Middle frontal gyrus (tissue), 1 donor: Measurements from ENCODE around the gene DAPK1.
"Not testable (repeated sequence)": the region's sequence is repeated elsewhere in the genome, so short reads cannot be mapped to it uniquely, and the experiment has no call there.

Experiments used
- DNase-seq: peaks from one replicate; pipeline ENCODE4 v3.0.0-alpha.2; 2015; ENCODE audit warnings: low spot score; ENCODE audit errors: extremely low spot score

DAPK1 gene

GRCh38 chr9:87542141-87542540 is 44.5 kb downstream of the DAPK1 start:
- no peak for DNase-seq

- no peak for DNase-seq
Observed at GRCh38 chr9:87543251-87543650, 45.6 kb downstream of the DAPK1 start.

GRCh38 chr9:87545858-87546257 is 48.2 kb downstream of the DAPK1 start:
- DNase-seq = no peak

DNA sequence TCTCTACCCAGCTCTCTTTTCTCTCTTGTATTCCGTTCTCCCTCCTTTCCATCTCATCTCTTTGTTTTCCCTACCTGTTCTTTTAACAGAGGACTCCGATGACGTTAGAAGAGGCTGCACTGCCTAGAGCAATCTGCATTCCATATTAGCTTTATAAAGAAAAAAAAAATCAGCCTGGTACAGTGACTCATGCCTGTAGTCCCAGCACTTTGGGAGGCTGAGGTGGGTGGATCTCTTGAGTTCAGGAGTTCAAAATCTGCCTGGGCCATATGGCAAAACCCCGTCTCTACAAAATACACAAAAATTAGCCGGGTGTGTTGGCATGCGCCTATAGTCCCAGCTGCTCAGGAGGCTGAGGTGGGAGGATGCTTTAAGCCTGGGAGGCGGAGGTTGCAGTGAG is 49.0 kb downstream of the DAPK1 start:
- DNase-seq = no peak

DNA sequence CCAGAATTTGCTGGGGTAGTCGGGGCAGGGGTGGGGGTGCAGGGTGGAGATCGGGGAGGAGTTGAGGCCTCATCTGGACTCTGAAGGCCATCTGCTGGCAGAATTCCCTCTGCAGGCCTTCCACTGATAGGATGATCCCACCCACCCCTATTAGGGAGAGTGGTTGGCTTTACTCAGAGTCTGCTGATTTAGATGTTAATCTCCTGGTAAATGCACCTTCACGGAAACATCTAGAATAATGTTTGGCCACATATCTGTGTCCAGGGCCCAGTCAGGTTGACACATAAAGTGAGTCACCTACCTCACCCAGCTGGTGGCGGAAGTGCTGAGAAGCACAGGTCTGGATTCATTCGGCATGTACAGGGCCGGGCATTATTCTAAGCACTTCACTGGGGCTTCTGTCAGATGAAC is 50.0 kb downstream of the DAPK1 start:
- DNase-seq = no peak

GRCh38 chr9:87548159-87548558 is 50.5 kb downstream of the DAPK1 start:
- no peak for DNase-seq

GRCh38 chr9:87549088-87549487 is 51.4 kb downstream of the DAPK1 start:
- not testable (repeated sequence) for DNase-seq

DNA sequence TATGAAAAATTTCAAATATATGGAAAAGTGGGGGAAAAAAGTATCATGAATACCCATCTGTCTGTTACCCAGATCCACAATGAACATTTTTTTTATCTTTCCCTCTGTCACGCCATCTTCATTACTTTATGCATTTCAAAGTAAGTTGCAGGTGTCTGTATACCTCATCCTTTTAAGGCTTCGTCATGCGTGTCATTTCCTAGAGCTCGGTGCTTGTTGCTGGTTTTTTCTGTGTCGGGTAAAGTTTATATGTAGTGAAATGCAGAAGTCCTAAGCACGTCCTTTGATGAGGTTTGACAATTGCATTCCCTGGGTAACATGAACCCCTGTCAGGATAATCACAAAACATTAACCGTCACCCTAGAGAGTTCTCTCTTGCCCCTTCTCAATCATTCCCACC is 52.1 kb downstream of the DAPK1 start:
- no peak for DNase-seq

GRCh38 chr9:87550253-87550954 is 52.7 kb downstream of the DAPK1 start:
- DNase-seq = no peak

DNA sequence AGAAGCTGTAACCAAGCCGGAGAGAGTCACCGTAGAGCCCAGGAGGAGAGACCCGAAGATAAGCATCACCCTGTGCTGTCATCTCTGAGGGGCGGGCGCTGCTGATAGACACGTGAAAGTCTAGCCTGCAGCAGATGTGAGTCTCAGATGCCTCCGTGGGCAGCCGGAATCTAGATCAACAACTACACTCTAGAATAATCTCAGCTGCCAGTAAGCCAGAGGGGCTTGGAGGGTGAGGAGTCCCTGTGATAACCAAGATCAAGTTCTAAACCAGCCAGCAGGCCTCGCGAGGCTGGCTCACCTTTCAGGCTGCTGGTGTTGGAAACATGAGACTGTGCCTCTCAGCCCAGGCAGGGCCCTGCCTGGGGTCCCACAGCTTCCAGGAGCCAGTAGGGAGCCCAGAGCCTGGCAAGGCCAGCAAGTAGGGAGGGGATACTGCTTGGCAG is 54.1 kb downstream of the DAPK1 start:
- DNase-seq = no peak

DNA sequence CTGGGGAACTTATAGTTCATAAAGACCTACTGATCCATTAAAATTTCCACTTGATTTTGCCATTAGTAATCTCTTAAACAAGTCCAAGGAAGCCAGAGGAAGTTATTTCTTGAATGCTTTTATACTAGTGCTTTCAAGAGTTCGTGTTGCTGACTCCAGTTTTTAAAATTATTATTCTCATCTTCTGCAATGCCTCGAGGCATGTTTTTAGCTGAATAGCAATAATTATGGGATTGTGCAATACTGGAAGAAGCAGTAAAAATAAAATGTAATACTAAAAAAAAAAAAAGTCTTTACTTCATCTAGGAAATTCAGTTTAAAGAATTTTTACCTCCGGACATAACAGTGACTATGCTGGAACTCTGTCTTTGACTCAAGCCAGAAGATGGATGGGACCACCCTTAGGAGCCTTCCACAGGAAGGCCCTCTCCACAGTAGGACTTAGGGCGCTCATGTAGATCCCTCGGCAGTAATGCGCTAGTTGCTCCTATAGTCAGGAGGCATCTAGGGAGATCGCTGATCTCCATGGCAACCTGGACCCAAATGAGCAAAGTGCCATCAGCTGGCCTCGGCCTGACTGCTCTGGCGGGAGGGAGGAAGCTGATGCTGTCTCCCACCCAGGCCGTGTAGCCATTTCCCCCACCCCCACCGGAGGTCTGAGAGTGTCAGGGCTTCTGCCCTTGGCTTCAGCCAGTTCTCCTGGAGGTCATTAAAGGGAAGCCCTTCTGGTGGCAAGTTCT is 56.7 kb downstream of the DAPK1 start:
- DNase-seq = no peak

GRCh38 chr9:87554976-87555375 is 57.3 kb downstream of the DAPK1 start:
- no peak for DNase-seq

- no peak for DNase-seq
Observed at GRCh38 chr9:87556039-87556438, 58.4 kb downstream of the DAPK1 start.

DNA sequence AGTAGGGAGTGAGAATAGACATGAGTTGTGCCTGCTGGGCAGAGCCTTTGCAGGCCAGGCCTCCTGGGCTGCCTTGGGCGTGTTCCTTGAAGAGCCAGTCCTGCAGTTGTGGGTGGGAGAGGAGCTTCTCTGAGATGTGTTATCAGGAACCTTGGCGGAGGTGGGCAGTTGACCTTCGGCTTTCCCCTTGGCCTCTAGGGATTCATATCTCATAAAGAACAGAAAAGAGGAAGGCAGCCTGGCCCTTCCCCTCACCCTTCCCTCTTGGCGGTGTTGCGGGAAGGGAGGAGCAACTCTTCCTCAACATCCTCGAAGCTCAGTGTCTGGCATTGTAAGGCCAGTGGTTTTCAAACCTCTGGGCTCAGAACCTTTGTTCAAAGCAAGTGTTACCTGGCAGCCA is 59.2 kb downstream of the DAPK1 start:
- no peak for DNase-seq

GRCh38 chr9:87557996-87558395 is 60.3 kb downstream of the DAPK1 start:
- no peak for DNase-seq

GRCh38 chr9:87558606-87559190 is 61.0 kb downstream of the DAPK1 start:
- no peak for DNase-seq

DNA sequence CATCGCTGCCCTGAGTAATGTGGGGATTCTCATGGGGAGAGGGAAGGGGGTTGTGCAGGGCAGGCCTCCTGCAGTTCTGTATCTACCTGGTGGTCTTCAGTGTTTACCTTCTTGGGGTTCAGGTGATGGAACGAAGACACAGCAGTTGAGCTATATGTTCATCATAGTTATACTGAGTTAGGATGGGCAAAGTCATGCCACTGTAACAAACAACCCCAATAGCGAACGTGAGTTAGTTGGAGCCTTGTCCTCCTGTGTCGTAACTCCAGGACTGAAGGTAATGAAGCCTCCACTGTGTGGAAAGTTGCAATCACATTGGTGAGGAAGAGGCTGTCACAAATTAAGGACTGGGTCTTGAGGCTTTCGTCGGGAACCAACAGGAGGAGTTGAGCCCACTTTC is 64.4 kb downstream of the DAPK1 start:
- no peak for DNase-seq

DNA sequence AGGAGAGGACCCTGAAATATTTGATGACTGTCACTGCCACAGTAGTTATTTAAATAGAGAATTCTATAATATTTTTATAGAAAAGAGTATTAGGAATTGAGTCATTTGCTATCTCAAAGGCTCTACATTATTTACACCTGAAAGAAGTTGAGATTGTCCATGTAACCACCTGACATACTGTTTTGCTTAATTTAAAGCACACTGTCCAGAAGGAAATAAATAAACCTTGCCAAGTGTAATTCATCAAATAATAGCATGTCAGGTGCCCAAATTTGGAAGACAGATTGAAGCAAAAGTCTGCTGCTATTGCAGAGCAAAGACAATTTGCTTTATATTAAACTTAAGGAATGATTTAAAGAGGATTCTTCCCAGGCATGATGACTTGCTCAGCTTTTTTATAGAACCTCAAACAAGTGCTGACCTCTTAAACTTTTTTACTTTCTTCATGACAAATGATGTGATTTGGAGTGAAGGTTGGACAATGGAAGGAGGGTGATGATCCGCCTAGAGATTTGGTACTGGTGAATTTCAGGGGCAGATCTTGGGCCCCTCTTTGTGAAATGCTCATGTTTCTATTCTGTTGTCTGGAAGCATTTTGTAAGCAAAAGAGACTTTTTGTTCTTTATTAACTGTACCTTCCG is 65.0 kb downstream of the DAPK1 start:
- no peak for DNase-seq

DNA sequence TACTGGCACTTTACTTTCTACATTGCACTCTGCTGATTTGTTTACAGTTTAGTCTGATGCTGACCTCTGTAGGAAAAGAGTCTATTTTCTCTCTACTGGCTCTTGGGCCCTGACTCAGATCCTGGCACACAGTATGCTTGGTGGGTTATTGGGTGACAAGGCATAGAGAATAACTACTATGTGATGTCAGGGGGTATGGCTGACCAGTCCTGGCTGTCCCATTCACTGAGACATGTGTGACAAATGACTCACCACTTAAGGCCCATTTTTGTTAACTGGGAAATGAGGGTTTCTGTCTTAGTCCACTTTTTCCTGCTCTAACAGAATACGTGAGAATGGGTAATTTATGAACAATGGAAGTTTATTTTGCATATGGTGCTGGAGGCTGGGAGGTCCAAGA is 66.4 kb downstream of the DAPK1 start:
- no peak for DNase-seq

- DNase-seq = no peak
Observed at GRCh38 chr9:87564791-87565241, 67.1 kb downstream of the DAPK1 start.

DNA sequence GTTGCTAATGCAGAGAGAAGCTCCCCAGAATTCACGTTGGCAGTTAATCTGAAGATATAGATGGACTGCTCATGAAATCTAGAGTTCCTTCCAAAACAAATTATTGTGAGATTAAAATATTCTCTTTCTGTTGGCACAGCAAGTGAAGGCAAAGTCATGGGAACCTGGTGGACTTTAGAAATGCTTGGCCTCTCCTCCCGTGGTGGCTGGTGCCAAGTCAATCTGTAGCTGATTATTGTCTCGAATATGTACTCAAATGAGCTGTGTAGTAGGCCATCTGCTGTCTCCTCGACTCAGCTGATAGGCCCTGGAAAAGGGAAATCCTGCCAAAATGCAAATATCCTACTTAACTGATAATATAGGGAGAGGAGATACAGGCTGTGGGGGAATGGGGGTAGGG is 69.3 kb downstream of the DAPK1 start:
- DNase-seq = no peak

- DNase-seq = no peak
Observed at GRCh38 chr9:87567571-87567970, 69.9 kb downstream of the DAPK1 start.
